ENCODE measurements around the gene PTER. TPM values are rescaled to one million over a fixed set of nuclear protein-coding genes. Genes with fewer than 3 reads are reported as not detected.

The PTER gene
- total and polyA plus RNA-seq, 10 of the 15 experiments (the other 5 are each of a cell fraction or from before 2014, with no cell fraction given) = 16.0 to 31.2 (median 23.1) TPM

GRCh38 chr10:16393271-16393858 is 43.4 kb upstream of the PTER start:
- WGBS (ENCODE audit: insufficient coverage, insufficient replicate concordance, low lambda C conversion rate, missing lambda C conversion rate) = 40% methylated on average over 4 of the region's 4 CpGs
- H3K36me3 ChIP-seq (ENCODE audit: control insufficient read depth in 2 of 2, insufficient read depth in 2 of 2, low read length in 1 of 2) = no peaks in the 10 kb centered on the region
- no peak for FAIRE-seq
- no TSS peak for BruUV-seq (replicated peaks)
- H3K4me1 ChIP-seq (ENCODE audit: control insufficient read depth, insufficient read depth, low read length) = no peaks in the 10 kb centered on the region
- ChIA-PET RAD21 (ENCODE audit: unreplicated experiment) (no interaction called here), CTCF (no interaction called here), SMC1A (ENCODE audit: uncharacterized antibody, unreplicated experiment) (no interaction called here), POLR2A (no interaction called here)
- no peaks in the 10 kb centered on the region for H4K20me1 ChIP-seq (ENCODE audit: control insufficient read depth, insufficient read depth)
- no peak for DNase-seq (ENCODE audit: low read depth, low spot score)
- no peak for ATAC-seq
- no peaks in the 10 kb centered on the region for H3K9me3 ChIP-seq (replicated peaks; ENCODE audit: control insufficient read depth, insufficient read depth, low read length)
- H3K27me3 ChIP-seq (replicated peaks in 1 of 2; ENCODE audit: control insufficient read depth in 2 of 2, insufficient read depth in 2 of 2, low read length in 1 of 2) = no peaks in the 10 kb centered on the region; a peak in 1 of 4 replicates
- intact Hi-C loops (cut with micrococcal nuclease; ENCODE audit: unreplicated experiment) (no loop called here), in situ Hi-C loops (cut with MboI) (no loop called here)
- H3K9ac ChIP-seq (ENCODE audit: control insufficient read depth, insufficient read depth, low read length) = no peak overlapping the region
- H2AFZ ChIP-seq (ENCODE audit: control insufficient read depth, low read depth, low read length) = no peak overlapping the region
- H3K27ac ChIP-seq (ENCODE audit: control insufficient read depth, insufficient read depth) = no peak overlapping the region
- no peak overlapping the region for H3K4me2 ChIP-seq (ENCODE audit: control insufficient read depth, insufficient read depth)
- no peaks in the 10 kb centered on the region for H3K79me2 ChIP-seq (ENCODE audit: control insufficient read depth, insufficient read depth, low read length)
- TF ChIP-seq ZNF274 (IDR thresholded peaks at IDR 0.05; ENCODE audit: insufficient read depth, insufficient read length) (no peak), ZSCAN29 (IDR thresholded peaks at IDR 0.05) (no peak), GABPA (IDR thresholded peaks at IDR 0.05; ENCODE audit: low read depth) (no peak)
- H3K4me3 ChIP-seq = no peak overlapping the region

DNA sequence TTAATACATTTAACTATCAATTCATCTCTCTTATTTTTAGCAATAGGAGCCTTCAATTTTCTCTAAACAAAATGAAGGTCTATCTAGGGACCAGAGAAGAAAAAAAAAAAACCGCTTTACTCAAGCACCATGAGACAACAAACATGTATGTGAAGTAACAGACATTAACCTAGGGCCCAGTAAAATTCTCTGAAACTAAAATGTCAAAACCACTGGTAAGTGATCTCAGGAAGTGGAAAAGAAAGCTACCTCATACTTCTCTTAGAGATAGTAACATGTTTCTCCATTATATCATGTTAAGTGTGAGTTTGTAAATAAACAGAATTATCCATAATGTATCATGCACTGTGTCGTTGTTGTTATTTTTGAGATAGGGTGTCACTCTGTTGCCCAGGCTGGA is 35.4 kb upstream of the PTER start:
- BruUV-seq (replicated peaks) = no TSS peak
- Histone ChIP-seq H3K79me2 (ENCODE audit: control insufficient read depth, insufficient read depth, low read length) (no peaks in the 10 kb centered on the region), H3K4me2 (ENCODE audit: control insufficient read depth, insufficient read depth) (no peak overlapping the region), H3K9ac (ENCODE audit: control insufficient read depth, insufficient read depth, low read length) (no peak overlapping the region), H3K36me3 (ENCODE audit: control insufficient read depth in 2 of 2, insufficient read depth in 2 of 2, low read length in 1 of 2) (no peaks in the 10 kb centered on the region), H2AFZ (ENCODE audit: control insufficient read depth, low read depth, low read length) (no peak overlapping the region), H3K9me3 (replicated peaks; ENCODE audit: control insufficient read depth, insufficient read depth, low read length) (no peaks in the 10 kb centered on the region), H3K4me3 (no peak overlapping the region), H4K20me1 (ENCODE audit: control insufficient read depth, insufficient read depth) (no peaks in the 10 kb centered on the region), H3K27ac (ENCODE audit: control insufficient read depth, insufficient read depth) (no peak overlapping the region), H3K27me3 (replicated peaks in 1 of 2; ENCODE audit: control insufficient read depth in 2 of 2, insufficient read depth in 2 of 2, low read length in 1 of 2) (no peaks in the 10 kb centered on the region), H3K4me1 (ENCODE audit: control insufficient read depth, insufficient read depth, low read length) (no peaks in the 10 kb centered on the region)
- no peak for ATAC-seq
- SMC1A ChIA-PET (ENCODE audit: uncharacterized antibody, unreplicated experiment) = no interaction called here
- WGBS (ENCODE audit: insufficient coverage, insufficient replicate concordance, low lambda C conversion rate, missing lambda C conversion rate) = 13% methylated on average over 2 of the region's 2 CpGs
- FAIRE-seq = no peak
- CTCF ChIA-PET = interaction anchor here (0.7 kb wide), 1 partner anchor 143 kb away, joined by 3 read pairs; no protein-coding TSS in a partner anchor
- intact Hi-C loops (cut with micrococcal nuclease; ENCODE audit: unreplicated experiment) (no loop called here), in situ Hi-C loops (cut with MboI) (no loop called here)
- no peak for DNase-seq (ENCODE audit: low read depth, low spot score)
- POLR2A ChIA-PET = interaction anchor here (0.6 kb wide), 1 partner anchor 78 kb away, joined by 4 read pairs; no protein-coding TSS in a partner anchor
- RAD21 ChIA-PET (ENCODE audit: unreplicated experiment) = interaction anchor here (0.6 kb wide), 1 partner anchor 290 kb away, joined by 4 read pairs; no protein-coding TSS in a partner anchor
- TF ChIP-seq SIN3A (IDR thresholded peaks at IDR 0.05; ENCODE audit: low read depth, low read length) (no peak), TCF3 (IDR thresholded peaks at IDR 0.05; ENCODE audit: borderline replicate concordance, insufficient read depth, low read depth, low read length) (no peak), FOS (IDR thresholded peaks at IDR 0.05; ENCODE audit: borderline replicate concordance, extremely low read depth, insufficient read length) (no peak), ZBED1 (IDR thresholded peaks at IDR 0.05; ENCODE audit: borderline replicate concordance) (no peak), NFYA (IDR thresholded peaks at IDR 0.05; ENCODE audit: borderline replicate concordance, low read depth, low read length) (no peak), ZNF274 (IDR thresholded peaks at IDR 0.05; ENCODE audit: insufficient read depth, insufficient read length) (no peak), NBN (IDR thresholded peaks at IDR 0.05) (no peak), TCF7 (IDR thresholded peaks at IDR 0.05; ENCODE audit: borderline replicate concordance) (no peak), CBFB (IDR thresholded peaks at IDR 0.05; ENCODE audit: low read depth) (no peak), FOXK2 (IDR thresholded peaks at IDR 0.05) (no peak), ETV6 (conservative IDR thresholded peaks at IDR 0.05 in 1 of 2, IDR thresholded peaks at IDR 0.05 in 1 of 2; ENCODE audit: borderline replicate concordance in 1 of 2, low read depth in 1 of 2) (no peak), MYB (IDR thresholded peaks at IDR 0.05; ENCODE audit: borderline replicate concordance, low read depth, low read length) (no peak), HDAC6 (IDR thresholded peaks at IDR 0.05; ENCODE audit: unreplicated experiment) (no peak), ZBTB11 (CRISPR knock-in tag; IDR thresholded peaks at IDR 0.05) (no peak)
